Lower leg skin (tissue), 4 donors: ENCODE results near the gene UTP3. TPM values are rescaled to one million over a fixed set of nuclear protein-coding genes. Genes with fewer than 3 reads are reported as not detected.
"Not testable (repeated sequence)": the region's sequence is repeated elsewhere in the genome, so short reads cannot be mapped to it uniquely, and the experiment has no call there.

ENCODE experiments used
- DNase-seq, 2 donors: peaks; one replicate each; pipeline ENCODE4 v3.0.0-alpha.2; 2019; ENCODE audit warnings: low spot score in 2 of 2
- H3K4me3 ChIP-seq: fragments of 200-600 bp; sonication (generic); 2 replicates; pipeline ENCODE4 v1.5.1; 2017; ENCODE audit warnings: mild to moderate bottlenecking, low read depth; ENCODE audit not compliant: poor library complexity, severe bottlenecking
- POLR2A ChIP-seq, 2 donors: fragments of 450-650 bp; IDR thresholded peaks; one replicate each; pipeline ENCODE4 v1.6.1; 2016 to 2017; ENCODE audit warnings: antibody characterized with exemption in 2 of 2, mild to moderate bottlenecking in 1 of 2, moderate library complexity in 1 of 2
- WGBS, 2 donors: methylation state at CpG; one replicate each; pipeline ENCODE4 v1.1.5; 2018; 5-methylcytosine and 5-hydroxymethylcytosine counted together
- intact Hi-C: fragments of 100-400 bp; cut with DNase I; formaldehyde crosslinking; loops from one replicate; pipeline ENCODE4 v1.15.0; 2023; ENCODE audit warnings: low total_unique reads
- total RNA-seq, 4 donors: library from RNA; depleted of rRNA; stranded (reverse); fragments of >200 nt; gene quantifications; one replicate each; pipeline ENCODE4 v1.1.0, GENCODE V29; 2016
- TF ChIP-seq, protein P1 (sequence below), 3 donors: fragments of 450-650 bp; IDR thresholded peaks; one replicate each; pipeline ENCODE4 v1.5.1; 2016; ENCODE audit warnings: antibody characterized with exemption in 3 of 3, mild to moderate bottlenecking in 3 of 3, moderate library complexity in 2 of 3

The UTP3 gene
- total RNA-seq, 4 donors from 2014 or later, result 12.6 to 32.8 (median 17.6) TPM

- TF ChIP-seq, protein P1, sequence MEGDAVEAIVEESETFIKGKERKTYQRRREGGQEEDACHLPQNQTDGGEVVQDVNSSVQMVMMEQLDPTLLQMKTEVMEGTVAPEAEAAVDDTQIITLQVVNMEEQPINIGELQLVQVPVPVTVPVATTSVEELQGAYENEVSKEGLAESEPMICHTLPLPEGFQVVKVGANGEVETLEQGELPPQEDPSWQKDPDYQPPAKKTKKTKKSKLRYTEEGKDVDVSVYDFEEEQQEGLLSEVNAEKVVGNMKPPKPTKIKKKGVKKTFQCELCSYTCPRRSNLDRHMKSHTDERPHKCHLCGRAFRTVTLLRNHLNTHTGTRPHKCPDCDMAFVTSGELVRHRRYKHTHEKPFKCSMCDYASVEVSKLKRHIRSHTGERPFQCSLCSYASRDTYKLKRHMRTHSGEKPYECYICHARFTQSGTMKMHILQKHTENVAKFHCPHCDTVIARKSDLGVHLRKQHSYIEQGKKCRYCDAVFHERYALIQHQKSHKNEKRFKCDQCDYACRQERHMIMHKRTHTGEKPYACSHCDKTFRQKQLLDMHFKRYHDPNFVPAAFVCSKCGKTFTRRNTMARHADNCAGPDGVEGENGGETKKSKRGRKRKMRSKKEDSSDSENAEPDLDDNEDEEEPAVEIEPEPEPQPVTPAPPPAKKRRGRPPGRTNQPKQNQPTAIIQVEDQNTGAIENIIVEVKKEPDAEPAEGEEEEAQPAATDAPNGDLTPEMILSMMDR (IDR thresholded peaks at IDR 0.05), result no peak
- no peak for TF ChIP-seq POLR2A (IDR thresholded peaks at IDR 0.05)
- H3K4me3 ChIP-seq, result no peak overlapping the region
- DNase-seq, result no peak
- intact Hi-C loops, result no loop called here
- WGBS, 2 donors, result 89 to 93% methylated on average over 1 of the region's 1 CpG
Observed at GRCh38 chr4:70678383-70678999, 9.8 kb upstream of the UTP3 start.

- no peak for DNase-seq
- no peak for TF ChIP-seq POLR2A (IDR thresholded peaks at IDR 0.05)
- TF ChIP-seq, protein P1 (IDR thresholded peaks at IDR 0.05), result no peak
- intact Hi-C loops, result no loop called here
- H3K4me3 ChIP-seq, result no peak overlapping the region
Observed at GRCh38 chr4:70680934-70681333, 7.4 kb upstream of the UTP3 start.

DNA sequence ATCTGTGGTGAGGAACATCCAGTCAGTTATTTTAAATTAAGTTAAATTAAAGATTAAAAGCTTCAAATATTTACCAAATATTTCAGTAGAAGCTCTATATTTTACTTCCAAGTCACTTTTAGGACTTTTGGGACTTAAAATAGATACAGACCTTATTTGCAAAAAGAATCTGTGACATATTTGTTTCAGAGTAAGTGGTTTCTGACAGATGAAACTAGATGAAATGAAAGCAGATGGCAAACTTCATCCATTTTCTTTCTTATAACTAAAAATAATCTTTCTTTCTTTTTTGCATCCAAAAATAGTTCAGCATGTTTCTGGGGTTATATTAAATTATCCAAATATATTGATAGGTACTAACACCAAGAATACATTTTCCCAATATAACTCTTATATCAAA, 6.6 kb upstream of the UTP3 start:
- no peak for TF ChIP-seq POLR2A (IDR thresholded peaks at IDR 0.05)
- TF ChIP-seq, protein P1 (IDR thresholded peaks at IDR 0.05), result no peak
- no peak overlapping the region for H3K4me3 ChIP-seq
- DNase-seq, result no peak
- intact Hi-C loops, result no loop called here

DNA sequence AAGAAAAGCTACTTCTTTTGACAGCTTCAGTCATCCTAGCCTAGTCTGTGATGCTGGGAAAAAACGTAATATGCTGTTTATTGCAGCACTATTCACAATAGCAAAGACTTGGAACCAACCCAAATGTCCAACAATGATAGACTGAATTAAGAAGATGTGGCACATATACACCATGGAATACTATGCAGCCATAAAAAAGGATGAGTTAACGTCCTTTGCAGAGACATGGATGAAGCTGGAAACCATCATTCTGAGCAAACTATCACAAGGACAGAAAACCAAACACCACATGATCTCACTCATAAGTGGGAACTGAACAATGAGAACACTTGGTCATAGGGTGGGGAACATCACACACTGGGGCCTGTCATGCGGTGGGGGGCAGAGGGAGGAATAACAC, 6.2 kb upstream of the UTP3 start:
- intact Hi-C loops, DNase-seq, H3K4me3 ChIP-seq: not testable (repeated sequence)
- 80 to 84% methylated on average over 3 of the region's 3 CpGs for WGBS, 2 donors

- intact Hi-C loops, result no loop called here
- DNase-seq, result no peak
Observed at GRCh38 chr4:70687392-70687791, 940 bp upstream of the UTP3 start.

DNA sequence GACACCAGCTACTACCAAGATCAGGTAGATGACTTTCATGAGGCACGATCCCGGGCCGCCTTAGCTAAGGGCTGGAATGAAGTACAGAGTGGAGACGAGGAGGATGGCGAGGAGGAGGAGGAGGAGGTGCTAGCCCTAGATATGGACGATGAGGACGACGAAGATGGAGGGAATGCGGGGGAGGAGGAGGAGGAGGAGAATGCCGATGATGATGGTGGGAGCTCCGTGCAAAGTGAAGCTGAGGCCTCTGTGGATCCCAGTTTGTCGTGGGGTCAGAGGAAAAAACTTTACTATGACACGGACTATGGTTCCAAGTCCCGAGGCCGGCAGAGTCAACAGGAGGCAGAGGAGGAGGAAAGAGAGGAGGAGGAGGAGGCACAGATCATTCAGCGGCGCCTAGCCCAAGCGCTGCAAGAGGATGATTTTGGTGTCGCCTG, 481 bp downstream of the UTP3 start:
- TF ChIP-seq POLR2A (IDR thresholded peaks at IDR 0.05), result no peak
- TF ChIP-seq, protein P1 (IDR thresholded peaks at IDR 0.05), result no peak
- intact Hi-C loops, result no loop called here
- 1 to 3% methylated on average over 19 of the region's 19 CpGs for WGBS, 2 donors
- peak in 1 of 2 donors; percentile 65 for DNase-seq
- peak overlapping the region; percentile 89 for H3K4me3 ChIP-seq

More at GRCh38 chr4:70687392-70687791, 940 bp upstream of the UTP3 start:
- 66 to 70% methylated on average over 13 of the region's 13 CpGs for WGBS, 2 donors
- TF ChIP-seq POLR2A (IDR thresholded peaks at IDR 0.05), result no peak
- TF ChIP-seq, protein P1 (IDR thresholded peaks at IDR 0.05), result no peak
- H3K4me3 ChIP-seq, result peak overlapping the region; percentile 36
